COLO829 (cell line): ENCODE results near the gene MTURN.

Experiments used
- DNase-seq: peaks from one replicate; pipeline ENCODE4 v3.0.0; 2012; ENCODE audit warnings: low spot score

MTURN gene

GRCh38 chr7:30136117-30136731, 1.4 kb downstream of the MTURN start:
- no peak for DNase-seq

GRCh38 chr7:30136743-30137485, 2.1 kb downstream of the MTURN start:
- DNase-seq: no peak

- DNase-seq: no peak
Measured at GRCh38 chr7:30139836-30140384, 5.1 kb downstream of the MTURN start.

- no peak for DNase-seq
Measured at GRCh38 chr7:30140456-30140855, 5.7 kb downstream of the MTURN start.

- no peak for DNase-seq
Measured at GRCh38 chr7:30142710-30143109, 7.9 kb downstream of the MTURN start.

- no peak for DNase-seq
Measured at GRCh38 chr7:30143748-30144251, 9.0 kb downstream of the MTURN start.

- no peak for DNase-seq
Measured at GRCh38 chr7:30144657-30145306, 10.0 kb downstream of the MTURN start.

- no peak for DNase-seq
Measured at GRCh38 chr7:30145426-30145970, 10.7 kb downstream of the MTURN start.

- no peak for DNase-seq
Measured at GRCh38 chr7:30146127-30146612, 11.4 kb downstream of the MTURN start.

- no peak for DNase-seq
Measured at GRCh38 chr7:30147223-30147622, 12.4 kb downstream of the MTURN start.

- DNase-seq: no peak
Measured at GRCh38 chr7:30147785-30148184, 13.0 kb downstream of the MTURN start.

- DNase-seq: no peak
Measured at GRCh38 chr7:30148426-30148825, 13.6 kb downstream of the MTURN start.

GRCh38 chr7:30148951-30149459, 14.2 kb downstream of the MTURN start:
- no peak for DNase-seq

GRCh38 chr7:30149640-30150272, 15.0 kb downstream of the MTURN start:
- no peak for DNase-seq

GRCh38 chr7:30150711-30151110, 15.9 kb downstream of the MTURN start:
- DNase-seq: no peak

GRCh38 chr7:30154111-30154587, 19.4 kb downstream of the MTURN start:
- no peak for DNase-seq

GRCh38 chr7:30155481-30155880, 20.7 kb downstream of the MTURN start:
- DNase-seq: no peak

GRCh38 chr7:30157204-30157603, 22.4 kb downstream of the MTURN start:
- DNase-seq: no peak

- DNase-seq: no peak
Measured at GRCh38 chr7:30159163-30159562, 24.4 kb downstream of the MTURN start.

- DNase-seq: no peak
Measured at GRCh38 chr7:30159698-30160143, 24.9 kb downstream of the MTURN start.

GRCh38 chr7:30160329-30160728, 25.5 kb downstream of the MTURN start:
- DNase-seq: no peak
